Spleen (tissue), 7 donors: ENCODE results near the gene KRTAP6-1.

Experiments
- POLR2A ChIP-seq, 3 donors: fragments of 450-650 bp; IDR thresholded peaks; one replicate each; pipeline ENCODE4 v1.5.1; 2017; ENCODE audit warnings: antibody characterized with exemption in 3 of 3, mild to moderate bottlenecking in 1 of 3
- POLR2AphosphoS5 ChIP-seq, 3 donors: sonication (generic); formaldehyde crosslinking; IDR thresholded peaks; one replicate each; pipeline ENCODE4 v1.5.1; 2017; ENCODE audit warnings: antibody characterized with exemption in 3 of 3
- TF ChIP-seq, protein P1 (sequence below), 11 experiments: fragments of 200-600 bp in 7 of 11; fragments of 450-650 bp in 4 of 11; sonication (generic) in 4 of 11; IDR thresholded peaks in 8 of 11; conservative IDR thresholded peaks in 3 of 11; 1 replicate in 7 of 11; 2 replicates in 4 of 11; pipeline versions ENCODE4 v1.4.0 to v1.8.0; 2016 to 2021; ENCODE audit warnings: antibody characterized with exemption in 11 of 11, inconsistent platforms in 4 of 11, mild to moderate bottlenecking in 1 of 11
- donor health status: DM: no; HTN: no; CAD: no; lungs with moderate emphysema.
- donor health status: DM: no; HTN: no; CAD: no.
- donor health status: DM: no; HTN: no; CAD: no.

DNA sequence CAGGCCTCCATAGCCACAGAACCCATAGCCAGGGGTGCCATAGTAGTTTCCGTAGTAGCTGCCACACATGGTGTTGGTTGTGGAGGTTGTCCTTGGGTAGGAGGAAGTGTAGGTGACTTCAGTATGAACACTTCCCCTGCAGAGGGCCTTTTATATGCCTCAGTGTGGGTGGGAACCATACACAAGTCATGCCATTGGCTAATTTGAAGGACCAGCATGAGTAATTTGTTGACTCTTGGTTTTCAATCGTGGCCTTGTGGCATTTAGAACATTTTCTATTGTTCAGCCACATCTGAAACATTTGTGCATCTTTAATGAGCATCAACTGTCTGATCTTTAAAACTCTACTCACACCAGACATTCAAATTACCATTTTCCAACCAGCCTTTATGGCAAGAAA lies at the start of gene KRTAP6-1:
- TF ChIP-seq POLR2AphosphoS5 (IDR thresholded peaks at IDR 0.05) = no peak
- TF ChIP-seq POLR2A (IDR thresholded peaks at IDR 0.05) = no peak
- TF ChIP-seq, protein P1, sequence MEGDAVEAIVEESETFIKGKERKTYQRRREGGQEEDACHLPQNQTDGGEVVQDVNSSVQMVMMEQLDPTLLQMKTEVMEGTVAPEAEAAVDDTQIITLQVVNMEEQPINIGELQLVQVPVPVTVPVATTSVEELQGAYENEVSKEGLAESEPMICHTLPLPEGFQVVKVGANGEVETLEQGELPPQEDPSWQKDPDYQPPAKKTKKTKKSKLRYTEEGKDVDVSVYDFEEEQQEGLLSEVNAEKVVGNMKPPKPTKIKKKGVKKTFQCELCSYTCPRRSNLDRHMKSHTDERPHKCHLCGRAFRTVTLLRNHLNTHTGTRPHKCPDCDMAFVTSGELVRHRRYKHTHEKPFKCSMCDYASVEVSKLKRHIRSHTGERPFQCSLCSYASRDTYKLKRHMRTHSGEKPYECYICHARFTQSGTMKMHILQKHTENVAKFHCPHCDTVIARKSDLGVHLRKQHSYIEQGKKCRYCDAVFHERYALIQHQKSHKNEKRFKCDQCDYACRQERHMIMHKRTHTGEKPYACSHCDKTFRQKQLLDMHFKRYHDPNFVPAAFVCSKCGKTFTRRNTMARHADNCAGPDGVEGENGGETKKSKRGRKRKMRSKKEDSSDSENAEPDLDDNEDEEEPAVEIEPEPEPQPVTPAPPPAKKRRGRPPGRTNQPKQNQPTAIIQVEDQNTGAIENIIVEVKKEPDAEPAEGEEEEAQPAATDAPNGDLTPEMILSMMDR (IDR thresholded peaks at IDR 0.05 in 8 of 11, conservative IDR thresholded peaks at IDR 0.05 in 3 of 11) = no peak
